ENCODE data around the gene ARHGAP18. TPM values are rescaled to one million over a fixed set of nuclear protein-coding genes. Genes with fewer than 3 reads are reported as not detected.
A peak's percentile ranks its signal among the peaks of the same experiment; 100 is the strongest.

ARHGAP18 gene
- total and polyA plus RNA-seq, 7 donors: 1.6 to 6.8 (median 5.5) TPM

DNA sequence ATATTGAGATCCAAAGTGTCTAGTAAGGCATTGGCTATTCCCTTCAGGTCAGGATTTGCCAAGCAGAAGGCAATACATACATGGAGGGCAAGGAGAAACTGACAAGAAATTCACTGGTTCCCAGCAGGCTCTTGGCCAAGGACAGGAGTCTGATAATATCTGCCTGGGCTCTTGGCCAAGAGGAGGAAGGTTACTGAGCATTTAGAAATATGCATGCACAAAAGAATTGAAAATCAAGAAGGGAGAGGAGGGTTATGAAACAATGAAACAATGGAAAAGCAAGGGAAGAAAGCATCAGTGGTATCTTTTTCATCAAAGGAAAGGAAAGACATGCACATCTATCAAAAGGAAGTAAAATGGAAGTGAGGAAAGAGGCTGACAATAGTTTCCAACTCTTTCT lies 42.4 kb downstream of the ARHGAP18 start:
- intact Hi-C loops (cut with DNase I): no loop called here
- TF ChIP-seq, protein P1, sequence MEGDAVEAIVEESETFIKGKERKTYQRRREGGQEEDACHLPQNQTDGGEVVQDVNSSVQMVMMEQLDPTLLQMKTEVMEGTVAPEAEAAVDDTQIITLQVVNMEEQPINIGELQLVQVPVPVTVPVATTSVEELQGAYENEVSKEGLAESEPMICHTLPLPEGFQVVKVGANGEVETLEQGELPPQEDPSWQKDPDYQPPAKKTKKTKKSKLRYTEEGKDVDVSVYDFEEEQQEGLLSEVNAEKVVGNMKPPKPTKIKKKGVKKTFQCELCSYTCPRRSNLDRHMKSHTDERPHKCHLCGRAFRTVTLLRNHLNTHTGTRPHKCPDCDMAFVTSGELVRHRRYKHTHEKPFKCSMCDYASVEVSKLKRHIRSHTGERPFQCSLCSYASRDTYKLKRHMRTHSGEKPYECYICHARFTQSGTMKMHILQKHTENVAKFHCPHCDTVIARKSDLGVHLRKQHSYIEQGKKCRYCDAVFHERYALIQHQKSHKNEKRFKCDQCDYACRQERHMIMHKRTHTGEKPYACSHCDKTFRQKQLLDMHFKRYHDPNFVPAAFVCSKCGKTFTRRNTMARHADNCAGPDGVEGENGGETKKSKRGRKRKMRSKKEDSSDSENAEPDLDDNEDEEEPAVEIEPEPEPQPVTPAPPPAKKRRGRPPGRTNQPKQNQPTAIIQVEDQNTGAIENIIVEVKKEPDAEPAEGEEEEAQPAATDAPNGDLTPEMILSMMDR (IDR thresholded peaks at IDR 0.05): no peak
- H3K36me3 ChIP-seq (ENCODE audit: insufficient read depth in 1 of 2, low read depth in 1 of 2): no peaks in the 10 kb centered on the region
- no peaks in the 10 kb centered on the region for H3K27me3 ChIP-seq (ENCODE audit: insufficient read depth in 3 of 3, low read length in 2 of 3)
- DNase-seq: no peak
- H3K4me1 ChIP-seq: peaks cover 31% of the 10 kb centered on the region
- H3K27ac ChIP-seq: no peak overlapping the region
- peak in 1 of 4 donors; percentile 24 for ATAC-seq
- no peaks in the 10 kb centered on the region for H3K9me3 ChIP-seq
- no peak overlapping the region for H3K4me3 ChIP-seq

DNA sequence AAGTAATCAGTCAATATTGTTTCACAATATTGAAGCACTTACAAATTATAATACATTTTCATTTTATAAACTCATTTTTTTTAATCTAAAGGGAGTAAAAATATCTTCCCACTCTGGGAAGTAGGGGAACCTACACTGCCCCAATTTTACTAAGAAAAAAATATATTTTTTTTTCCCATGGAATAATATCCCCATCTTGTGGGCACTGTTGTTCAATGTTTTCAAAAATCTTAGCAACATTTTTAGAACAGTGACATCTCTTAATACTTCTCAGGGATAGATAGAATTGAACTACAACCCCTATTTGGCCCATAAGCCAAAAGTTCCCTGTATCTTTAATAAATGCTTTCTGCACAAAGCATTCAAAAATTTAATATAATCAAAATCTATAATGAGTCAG lies 42.9 kb downstream of the ARHGAP18 start:
- ATAC-seq: no peak
- intact Hi-C loops (cut with DNase I): no loop called here
- TF ChIP-seq, protein P1 (IDR thresholded peaks at IDR 0.05): no peak
- Histone ChIP-seq H3K27ac (no peak overlapping the region), H3K9me3 (no peaks in the 10 kb centered on the region), H3K4me3 (no peak overlapping the region), H3K4me1 (peaks cover 31% of the 10 kb centered on the region), H3K27me3 (ENCODE audit: insufficient read depth in 3 of 3, low read length in 2 of 3) (no peaks in the 10 kb centered on the region), H3K36me3 (ENCODE audit: insufficient read depth in 1 of 2, low read depth in 1 of 2) (no peaks in the 10 kb centered on the region)
- DNase-seq: no peak

DNA sequence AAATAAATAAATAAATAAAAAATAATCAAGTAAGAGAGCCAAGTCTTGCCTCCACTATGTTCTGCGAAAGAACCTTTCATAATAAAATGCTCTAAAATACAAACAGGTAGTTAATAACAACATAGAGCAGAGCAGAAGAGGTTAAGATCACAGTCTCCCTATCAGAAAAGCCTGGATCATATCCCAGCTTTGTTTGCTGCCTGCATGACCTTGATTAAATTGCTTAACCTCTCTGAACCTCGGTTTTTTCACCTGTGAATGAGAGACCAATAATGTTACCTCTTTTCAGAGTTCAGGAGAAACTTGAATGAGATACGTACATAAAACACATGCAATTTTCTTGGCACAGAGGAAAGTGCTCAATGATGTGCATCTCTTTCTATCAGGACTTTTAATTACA lies 44.4 kb downstream of the ARHGAP18 start:
- Histone ChIP-seq H3K27ac (no peak overlapping the region), H3K36me3 (ENCODE audit: insufficient read depth in 1 of 2, low read depth in 1 of 2) (no peaks in the 10 kb centered on the region), H3K27me3 (ENCODE audit: insufficient read depth in 3 of 3, low read length in 2 of 3) (no peaks in the 10 kb centered on the region), H3K4me1 (peaks cover 23% of the 10 kb centered on the region), H3K4me3 (no peak overlapping the region), H3K9me3 (no peaks in the 10 kb centered on the region)
- WGBS, 3 donors: 77 to 81% (median 78%) methylated on average over 3 of the region's 3 CpGs
- TF ChIP-seq, protein P1 (IDR thresholded peaks at IDR 0.05): no peak
- intact Hi-C loops (cut with DNase I): no loop called here
- no peak for ATAC-seq
- DNase-seq: no peak

DNA sequence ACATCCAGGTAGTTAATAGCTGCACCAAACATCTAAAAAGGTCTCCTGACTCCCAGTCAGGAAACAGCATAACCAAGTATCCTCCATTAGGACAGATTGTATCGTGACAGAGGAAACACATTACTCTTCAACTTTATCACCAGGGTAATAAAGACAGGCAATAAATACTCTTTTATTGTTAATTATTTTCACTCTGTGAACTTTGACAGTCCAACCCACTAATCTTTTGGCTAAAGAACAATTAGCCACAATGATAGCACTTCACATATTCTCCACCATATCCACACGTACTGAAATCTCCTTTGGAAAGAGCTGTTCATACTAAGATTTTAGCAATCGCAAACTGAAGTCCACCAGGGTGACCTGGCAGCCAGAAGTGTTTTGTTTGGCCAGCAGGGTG lies 46.4 kb downstream of the ARHGAP18 start:
- intact Hi-C loops (cut with DNase I): no loop called here
- H3K4me1 ChIP-seq: peaks cover 23% of the 10 kb centered on the region
- DNase-seq (no peak), ATAC-seq (no peak)
- no peaks in the 10 kb centered on the region for H3K27me3 ChIP-seq (ENCODE audit: insufficient read depth in 3 of 3, low read length in 2 of 3)
- TF ChIP-seq, protein P1 (IDR thresholded peaks at IDR 0.05): no peak
- H3K9me3 ChIP-seq: no peaks in the 10 kb centered on the region
- H3K4me3 ChIP-seq: no peak overlapping the region
- 47 to 64% (median 53%) methylated on average over 3 of the region's 3 CpGs for WGBS, 3 donors
- H3K36me3 ChIP-seq (ENCODE audit: insufficient read depth in 1 of 2, low read depth in 1 of 2): no peaks in the 10 kb centered on the region
- H3K27ac ChIP-seq: no peak overlapping the region

DNA sequence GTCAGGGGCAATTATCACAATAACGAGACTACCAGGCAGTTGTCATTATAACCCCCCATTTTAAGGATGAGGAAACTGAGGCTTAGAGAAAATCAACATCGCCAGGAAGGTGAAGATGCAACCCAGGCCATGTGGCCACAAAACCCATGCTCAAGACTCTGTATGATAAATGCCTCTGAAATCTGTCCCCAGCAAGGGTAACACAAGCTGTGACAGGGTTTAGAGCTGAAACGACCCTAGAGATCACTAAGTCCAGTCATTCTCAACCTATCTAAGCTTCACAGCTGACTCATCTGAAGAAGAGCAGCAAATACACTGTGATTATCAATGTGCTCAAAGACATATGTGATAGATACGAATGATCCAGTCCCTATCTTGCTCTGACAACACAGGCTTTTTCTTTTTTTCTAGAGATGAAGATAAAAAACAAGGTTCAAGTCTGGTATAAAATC lies 47.0 kb downstream of the ARHGAP18 start:
- intact Hi-C loops (cut with DNase I): no loop called here
- Histone ChIP-seq H3K27ac (no peak overlapping the region), H3K4me1 (peaks cover 23% of the 10 kb centered on the region), H3K4me3 (no peak overlapping the region), H3K36me3 (ENCODE audit: insufficient read depth in 1 of 2, low read depth in 1 of 2) (no peaks in the 10 kb centered on the region), H3K27me3 (ENCODE audit: insufficient read depth in 3 of 3, low read length in 2 of 3) (no peaks in the 10 kb centered on the region), H3K9me3 (no peaks in the 10 kb centered on the region)
- no peak for DNase-seq
- WGBS, 3 donors: 79 to 85% (median 79%) methylated on average over 4 of the region's 4 CpGs
- TF ChIP-seq, protein P1 (IDR thresholded peaks at IDR 0.05): no peak
- peak in 2 of 4 donors; percentile 20 to 38 for ATAC-seq

Data from psoas muscle (tissue), 8 donors.